ENCODE measurements around the gene SLC7A14. TPM values are rescaled to one million over a fixed set of nuclear protein-coding genes. Genes with fewer than 3 reads are reported as not detected.

Gene SLC7A14
- total RNA-seq, 2 donors from 2014 or later, result not detected

GRCh38 chr3:170542704-170543103 is 43.2 kb downstream of the SLC7A14 start:
- Mint-ChIP-seq H3K9me3 (no peaks in the 10 kb centered on the region), H3K4me1 (ENCODE audit: low read depth in 2 of 2) (no peaks in the 10 kb centered on the region), H3K27ac (no peak overlapping the region), H3K27me3 (peaks cover 24 to 28% of the 10 kb centered on the region in 2 donors), H3K4me3 (no peak overlapping the region), H3K36me3 (no peaks in the 10 kb centered on the region)
- DNase-seq (ENCODE audit: low spot score) (no peak), ATAC-seq (no peak)

DNA sequence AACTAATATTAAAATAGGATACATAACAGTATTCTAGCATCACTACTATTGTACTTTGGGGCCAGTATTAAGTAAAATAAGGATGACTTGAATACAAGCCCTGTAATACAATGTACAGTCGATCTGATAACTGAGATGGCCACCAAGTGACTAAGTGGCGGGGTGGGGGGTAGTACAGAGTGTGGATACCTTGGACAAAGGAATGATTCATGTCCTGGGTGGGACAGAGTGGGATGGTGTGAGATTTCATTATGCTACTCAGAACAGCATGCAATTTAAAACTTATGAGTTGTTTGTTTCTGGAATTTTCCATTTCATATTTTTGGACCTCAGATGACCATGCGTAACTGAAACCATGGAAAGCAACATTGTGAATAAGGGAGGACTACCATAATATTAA is 46.0 kb downstream of the SLC7A14 start:
- ATAC-seq, result no peak
- Mint-ChIP-seq H3K36me3 (no peaks in the 10 kb centered on the region), H3K9me3 (no peaks in the 10 kb centered on the region), H3K27ac (no peak overlapping the region), H3K27me3 (peaks cover 25 to 42% of the 10 kb centered on the region in 2 donors), H3K4me3 (no peak overlapping the region), H3K4me1 (ENCODE audit: low read depth in 2 of 2) (no peaks in the 10 kb centered on the region)
- no peak for DNase-seq (ENCODE audit: low spot score)

DNA sequence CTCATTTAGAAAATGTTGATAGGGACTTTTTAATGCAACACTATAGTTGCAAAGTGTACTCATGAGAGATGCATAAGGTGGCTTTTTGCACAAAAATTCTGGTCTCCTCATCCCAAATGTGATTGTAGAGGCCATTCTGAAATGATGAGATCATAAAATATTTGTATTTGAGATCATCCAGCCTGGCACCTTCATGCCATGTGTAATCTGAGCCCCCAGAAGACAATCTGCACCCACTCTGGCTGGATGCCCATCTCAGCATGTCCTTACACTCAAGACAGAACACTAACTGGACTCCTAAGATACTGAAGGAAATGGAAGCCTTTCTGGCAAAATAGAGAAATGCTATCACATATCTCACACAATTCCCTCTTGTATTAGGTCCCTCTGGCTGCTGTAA is 49.2 kb downstream of the SLC7A14 start:
- Mint-ChIP-seq H3K27ac (no peak overlapping the region), H3K27me3 (peaks cover 19 to 33% of the 10 kb centered on the region in 2 donors), H3K9me3 (no peaks in the 10 kb centered on the region), H3K4me1 (ENCODE audit: low read depth in 2 of 2) (no peaks in the 10 kb centered on the region), H3K4me3 (no peak overlapping the region), H3K36me3 (no peaks in the 10 kb centered on the region)
- no peak for DNase-seq (ENCODE audit: low spot score)
- no peak for ATAC-seq

DNA sequence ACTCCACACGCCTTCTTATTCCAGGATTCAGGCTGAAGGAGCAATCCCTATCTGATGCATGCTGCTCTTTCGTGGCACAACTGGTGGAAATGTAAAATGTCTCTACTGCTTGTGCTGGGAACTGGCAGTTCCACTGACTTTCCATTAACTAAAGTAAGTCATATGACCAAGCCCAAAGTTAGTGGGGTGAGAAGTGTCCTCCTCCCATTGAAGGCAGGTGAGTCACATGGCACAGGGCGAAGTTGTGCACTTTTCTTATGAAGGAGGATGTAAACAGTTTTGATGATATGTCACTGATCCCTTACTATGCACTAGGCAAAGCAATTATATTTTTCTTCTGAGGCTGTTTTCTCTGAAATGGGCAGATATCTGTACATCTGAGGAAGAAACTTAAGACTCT is 51.6 kb downstream of the SLC7A14 start:
- H3K36me3 Mint-ChIP-seq, result no peaks in the 10 kb centered on the region
- no peak overlapping the region for H3K27ac Mint-ChIP-seq
- H3K27me3 Mint-ChIP-seq, result peaks cover 23 to 35% of the 10 kb centered on the region in 2 donors
- ATAC-seq (no peak), DNase-seq (ENCODE audit: low spot score) (no peak)
- no peaks in the 10 kb centered on the region for H3K4me1 Mint-ChIP-seq (ENCODE audit: low read depth in 2 of 2)
- no peak overlapping the region for H3K4me3 Mint-ChIP-seq
- H3K9me3 Mint-ChIP-seq, result no peaks in the 10 kb centered on the region

- Mint-ChIP-seq H3K36me3 (no peaks in the 10 kb centered on the region), H3K27me3 (peaks cover 15 to 24% of the 10 kb centered on the region in 2 donors), H3K9me3 (no peaks in the 10 kb centered on the region), H3K4me3 (no peak overlapping the region), H3K4me1 (ENCODE audit: low read depth in 2 of 2) (no peaks in the 10 kb centered on the region), H3K27ac (no peak overlapping the region)
- no peak for ATAC-seq
- DNase-seq (ENCODE audit: low spot score), result no peak
These were observed 53.3 kb downstream of the SLC7A14 start for GRCh38 chr3:170532573-170532972.

DNA sequence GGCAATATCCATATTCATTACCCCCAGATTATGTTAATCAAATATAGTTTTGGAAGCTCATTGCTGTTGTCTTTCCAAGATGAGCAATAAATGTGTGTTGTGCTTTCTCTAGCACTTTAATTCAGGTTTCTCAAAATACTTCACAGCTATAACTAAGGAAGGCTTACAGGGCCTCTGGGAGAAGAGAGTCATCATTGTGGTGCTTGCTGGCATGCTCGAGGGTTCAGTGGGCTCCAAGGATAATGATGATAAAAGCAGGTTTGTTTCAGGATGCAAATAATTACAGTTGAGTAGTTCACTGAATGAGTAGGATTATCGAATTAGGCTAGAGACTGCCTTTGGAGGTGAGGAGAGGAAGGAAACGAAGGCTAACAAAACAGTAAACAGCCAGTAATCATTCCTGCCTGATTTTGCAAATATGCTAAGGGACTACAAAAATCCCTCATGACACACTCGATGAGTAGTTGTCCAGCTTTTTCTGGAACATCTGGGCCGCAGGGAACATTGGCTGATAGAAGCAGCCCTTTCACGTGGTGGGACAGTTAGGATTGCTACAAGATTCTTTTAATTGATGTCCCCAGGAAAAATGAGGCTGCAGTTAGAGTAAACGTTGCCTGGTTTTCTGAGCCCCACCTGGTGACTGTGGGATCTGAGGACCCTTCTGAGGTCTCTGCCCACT is 54.1 kb downstream of the SLC7A14 start:
- no peaks in the 10 kb centered on the region for H3K36me3 Mint-ChIP-seq
- H3K27ac Mint-ChIP-seq, result no peak overlapping the region
- H3K9me3 Mint-ChIP-seq, result no peaks in the 10 kb centered on the region
- no peaks in the 10 kb centered on the region for H3K4me1 Mint-ChIP-seq (ENCODE audit: low read depth in 2 of 2)
- no peak for ATAC-seq
- peaks cover 10 to 16% of the 10 kb centered on the region in 2 donors for H3K27me3 Mint-ChIP-seq
- H3K4me3 Mint-ChIP-seq, result no peak overlapping the region
- no peak for DNase-seq (ENCODE audit: low spot score)

- Mint-ChIP-seq H3K4me3 (no peak overlapping the region), H3K27me3 (peaks cover 10 to 12% of the 10 kb centered on the region in 2 donors), H3K36me3 (no peaks in the 10 kb centered on the region), H3K27ac (no peak overlapping the region), H3K9me3 (no peaks in the 10 kb centered on the region), H3K4me1 (ENCODE audit: low read depth in 2 of 2) (no peaks in the 10 kb centered on the region)
- ATAC-seq (no peak), DNase-seq (ENCODE audit: low spot score) (no peak)
These were observed 54.8 kb downstream of the SLC7A14 start for GRCh38 chr3:170531054-170531453.

GRCh38 chr3:170529912-170530311 is 56.0 kb downstream of the SLC7A14 start:
- Mint-ChIP-seq H3K27ac (no peak overlapping the region), H3K36me3 (no peaks in the 10 kb centered on the region), H3K4me3 (no peak overlapping the region), H3K4me1 (ENCODE audit: low read depth in 2 of 2) (no peaks in the 10 kb centered on the region), H3K27me3 (peaks cover 7 to 10% of the 10 kb centered on the region in 2 donors), H3K9me3 (no peaks in the 10 kb centered on the region)
- DNase-seq (ENCODE audit: low spot score), result no peak
- no peak for ATAC-seq

DNA sequence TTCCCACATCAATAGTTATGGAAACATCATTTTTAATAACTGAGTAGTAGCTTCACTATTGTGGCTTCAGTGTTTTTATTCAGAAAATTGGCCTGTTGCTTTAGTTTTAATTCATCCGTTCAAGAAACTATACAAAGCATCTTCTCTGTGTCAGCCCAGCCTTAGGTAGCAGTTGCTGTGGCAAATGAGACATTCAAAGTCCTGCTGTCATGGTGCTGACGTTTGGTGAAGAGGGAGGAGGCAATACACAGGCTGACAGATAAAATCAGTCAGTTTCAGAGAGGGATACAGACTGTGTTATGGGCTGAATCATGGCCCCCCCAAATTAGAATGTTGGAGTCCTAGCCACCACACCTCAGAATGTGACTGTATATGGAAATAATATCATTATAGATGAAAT is 56.5 kb downstream of the SLC7A14 start:
- Mint-ChIP-seq H3K27ac (no peak overlapping the region), H3K27me3 (peaks cover 7 to 10% of the 10 kb centered on the region in 2 donors), H3K36me3 (no peaks in the 10 kb centered on the region), H3K4me3 (no peak overlapping the region), H3K9me3 (no peaks in the 10 kb centered on the region), H3K4me1 (ENCODE audit: low read depth in 2 of 2) (no peaks in the 10 kb centered on the region)
- ATAC-seq (no peak), DNase-seq (ENCODE audit: low spot score) (no peak)

- no peak for ATAC-seq
These were observed 57.1 kb downstream of the SLC7A14 start for GRCh38 chr3:170528726-170529125.

DNA sequence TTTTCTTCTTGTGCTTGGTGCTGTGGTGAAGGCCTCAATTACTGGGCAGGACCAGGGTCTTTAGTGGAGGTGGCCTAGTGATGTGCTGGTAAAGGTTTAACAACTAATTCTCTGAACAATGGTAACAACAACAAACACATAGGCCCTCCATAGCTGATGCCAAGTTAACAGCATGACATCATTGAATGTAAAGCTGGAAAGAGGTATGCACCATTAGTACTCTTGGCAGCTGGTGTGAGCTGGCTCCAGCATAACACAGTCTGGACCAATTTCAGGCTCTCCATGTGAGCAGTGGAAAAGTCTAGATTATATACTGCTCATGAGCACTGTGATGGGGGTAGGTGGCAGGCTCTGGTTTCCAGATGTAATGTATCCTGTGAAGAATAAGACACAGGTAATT is 61.8 kb downstream of the SLC7A14 start:
- no peak overlapping the region for H3K4me3 Mint-ChIP-seq
- H3K27ac Mint-ChIP-seq, result no peak overlapping the region
- ATAC-seq (no peak), DNase-seq (ENCODE audit: low spot score) (no peak)
- H3K36me3 Mint-ChIP-seq, result no peaks in the 10 kb centered on the region
- H3K9me3 Mint-ChIP-seq, result no peaks in the 10 kb centered on the region
- H3K27me3 Mint-ChIP-seq, result peaks cover 2 to 9% of the 10 kb centered on the region in 2 donors
- peaks cover 0 to 3% of the 10 kb centered on the region in 2 donors for H3K4me1 Mint-ChIP-seq (ENCODE audit: low read depth in 2 of 2)

More at GRCh38 chr3:170528726-170529125, 57.1 kb downstream of the SLC7A14 start:
- no peaks in the 10 kb centered on the region for H3K36me3 Mint-ChIP-seq
- no peak overlapping the region for H3K27ac Mint-ChIP-seq
- H3K4me1 Mint-ChIP-seq (ENCODE audit: low read depth in 2 of 2), result no peaks in the 10 kb centered on the region
- H3K4me3 Mint-ChIP-seq, result no peak overlapping the region
- no peak for DNase-seq (ENCODE audit: low spot score)
- no peaks in the 10 kb centered on the region for H3K9me3 Mint-ChIP-seq
- H3K27me3 Mint-ChIP-seq, result peaks cover 7 to 10% of the 10 kb centered on the region in 2 donors

DNA sequence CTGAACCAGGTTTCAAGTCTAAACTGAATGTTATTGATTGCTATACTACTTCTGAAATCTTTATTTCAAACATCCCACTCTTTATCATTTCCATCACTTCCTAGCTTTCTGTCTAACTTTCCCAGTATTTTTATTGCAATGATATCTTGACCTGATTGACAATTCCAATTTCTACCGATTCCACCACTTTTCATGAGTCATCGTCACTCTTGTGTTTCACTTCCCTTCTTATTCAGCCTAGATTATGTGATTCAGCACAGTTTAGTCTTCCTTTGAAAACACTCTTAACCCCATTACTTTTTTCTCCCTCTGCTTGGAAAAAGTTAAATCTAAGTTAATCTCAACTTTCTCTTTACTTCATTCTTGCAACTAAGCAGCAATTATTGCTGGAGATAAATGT is 62.6 kb downstream of the SLC7A14 start:
- Mint-ChIP-seq H3K36me3 (no peaks in the 10 kb centered on the region), H3K4me1 (ENCODE audit: low read depth in 2 of 2) (peaks cover 0 to 3% of the 10 kb centered on the region in 2 donors), H3K9me3 (no peaks in the 10 kb centered on the region), H3K4me3 (no peak overlapping the region), H3K27me3 (peaks cover 10 to 16% of the 10 kb centered on the region in 2 donors), H3K27ac (no peak overlapping the region)
- DNase-seq (ENCODE audit: low spot score) (no peak), ATAC-seq (no peak)

GRCh38 chr3:170522201-170522600 is 63.7 kb downstream of the SLC7A14 start:
- H3K4me1 Mint-ChIP-seq (ENCODE audit: low read depth in 2 of 2), result peaks cover 0 to 3% of the 10 kb centered on the region in 2 donors

DNA sequence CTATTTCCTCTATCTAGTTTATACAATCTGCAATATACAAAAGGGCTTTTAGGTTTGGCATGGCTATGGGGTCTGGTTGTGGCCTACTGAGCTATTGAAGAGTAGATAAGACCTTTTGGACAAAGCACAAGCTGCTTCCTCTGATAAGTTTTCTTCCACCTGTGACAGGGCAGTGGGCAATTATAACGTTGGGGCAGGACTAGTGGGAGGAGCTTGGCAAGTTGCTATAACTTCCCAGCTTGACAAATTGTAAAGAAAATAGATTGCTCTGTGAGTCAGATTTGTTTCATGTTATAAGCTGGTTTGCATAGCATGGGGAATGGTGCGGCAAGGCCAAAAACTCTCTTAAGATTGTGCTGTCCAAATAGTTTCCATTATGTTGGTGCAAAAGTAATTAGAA is 64.9 kb downstream of the SLC7A14 start:
- Mint-ChIP-seq H3K4me1 (ENCODE audit: low read depth in 2 of 2) (peaks cover 0 to 3% of the 10 kb centered on the region in 2 donors), H3K27ac (no peak overlapping the region), H3K4me3 (no peak overlapping the region), H3K9me3 (no peaks in the 10 kb centered on the region), H3K27me3 (peaks cover 12 to 24% of the 10 kb centered on the region in 2 donors), H3K36me3 (no peaks in the 10 kb centered on the region)
- DNase-seq (ENCODE audit: low spot score) (no peak), ATAC-seq (no peak)

More at GRCh38 chr3:170522201-170522600, 63.7 kb downstream of the SLC7A14 start:
- Mint-ChIP-seq H3K36me3 (no peaks in the 10 kb centered on the region), H3K4me3 (no peak overlapping the region), H3K27ac (no peak overlapping the region), H3K27me3 (peaks cover 12 to 22% of the 10 kb centered on the region in 2 donors), H3K9me3 (no peaks in the 10 kb centered on the region)
- ATAC-seq (no peak), DNase-seq (ENCODE audit: low spot score) (no peak)

All from natural killer cell treated with Interleukin-12 subunit alpha and Interleukin-12 subunit beta and Interleukin-15 and Interleukin-18, amount 100 ng/mL, for 72 hours (primary cell).